DND-41 (cell line): ENCODE data around the gene KRT13.

Experiments
- CTCF ChIP-seq: IDR thresholded peaks from 2 replicates; pipeline ENCODE4 v1.5.1; 2012; ENCODE audit warnings: borderline replicate concordance, low read length, moderate library complexity, mild to moderate bottlenecking; ENCODE audit not compliant: poor library complexity, severe bottlenecking; ENCODE audit errors: extremely low read depth
- EZH2 ChIP-seq: IDR thresholded peaks from 3 replicates; pipeline ENCODE4 v1.6.1; 2012; ENCODE audit warnings: borderline replicate concordance, low read depth, mild to moderate bottlenecking, moderate library complexity, low read length, inconsistent platforms; ENCODE audit not compliant: severe bottlenecking

GRCh38 chr17:41516830-41517283 lies 11.4 kb upstream of the KRT13 start:
- TF ChIP-seq CTCF (no peak), EZH2 (no peak)
